Left ventricle myocardium inferior (tissue), 1 donor: ENCODE measurements around the gene THUMPD2. TPM values are rescaled to one million over a fixed set of nuclear protein-coding genes. Genes with fewer than 3 reads are reported as not detected.

Experiments used
- DNase-seq: peaks from one replicate; pipeline ENCODE4 v3.0.0-alpha.2; 2020
- H3K27ac ChIP-seq: fragments of 200-600 bp; replicated peaks from 2 replicates; pipeline ENCODE4 v1.8.0; 2021
- H3K27me3 ChIP-seq: fragments of 200-600 bp; 2 replicates; pipeline ENCODE4 v1.8.0; 2021; ENCODE audit warnings: low read depth
- H3K36me3 ChIP-seq: fragments of 200-600 bp; 2 replicates; pipeline ENCODE4 v1.8.0; 2021
- H3K4me1 ChIP-seq: fragments of 200-600 bp; 2 replicates; pipeline ENCODE4 v1.8.0; 2021
- H3K4me3 ChIP-seq: fragments of 200-600 bp; 2 replicates; pipeline ENCODE4 v1.8.0; 2021; ENCODE audit warnings: mild to moderate bottlenecking, moderate library complexity
- H3K9me3 ChIP-seq: fragments of 200-600 bp; replicated peaks from 2 replicates; pipeline ENCODE4 v1.8.0; 2021
- intact Hi-C: fragments of 100-400 bp; cut with micrococcal nuclease; formaldehyde crosslinking; loops from one replicate; pipeline ENCODE4 v1.11.0; 2022
- long read RNA-seq: library from polyadenylated mRNA; unstranded; transcript quantifications from one replicate; pipeline ENCODE4 v2.0.0, GENCODE V29; 2021
- total RNA-seq: library from RNA; stranded (reverse); fragmentation: NEBNext Ultra II Directional; extraction: Animal tissue kit (Norgen Biotek cat#: 25700); gene quantifications from one replicate; pipeline ENCODE4 v1.2.1, GENCODE V29; 2021
- TF ChIP-seq, protein P1 (sequence below): fragments of 200-600 bp; IDR thresholded peaks from 2 replicates; pipeline ENCODE4 v1.8.0; 2021; ENCODE audit warnings: antibody characterized with exemption, mild to moderate bottlenecking, borderline replicate concordance
- donor health status: DM: no; HTN: yes; CAD: no; lungs with severe emphysema.

The THUMPD2 gene, protein sequence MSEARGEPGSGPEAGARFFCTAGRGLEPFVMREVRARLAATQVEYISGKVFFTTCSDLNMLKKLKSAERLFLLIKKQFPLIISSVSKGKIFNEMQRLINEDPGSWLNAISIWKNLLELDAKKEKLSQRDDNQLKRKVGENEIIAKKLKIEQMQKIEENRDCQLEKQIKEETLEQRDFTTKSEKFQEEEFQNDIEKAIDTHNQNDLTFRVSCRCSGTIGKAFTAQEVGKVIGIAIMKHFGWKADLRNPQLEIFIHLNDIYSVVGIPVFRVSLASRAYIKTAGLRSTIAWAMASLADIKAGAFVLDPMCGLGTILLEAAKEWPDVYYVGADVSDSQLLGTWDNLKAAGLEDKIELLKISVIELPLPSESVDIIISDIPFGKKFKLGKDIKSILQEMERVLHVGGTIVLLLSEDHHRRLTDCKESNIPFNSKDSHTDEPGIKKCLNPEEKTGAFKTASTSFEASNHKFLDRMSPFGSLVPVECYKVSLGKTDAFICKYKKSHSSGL
- 5.9 TPM for total RNA-seq
- long read RNA-seq, transcript THUMPD2-204 (10 exons, 1,970 nt): major isoform, 9 of 11 reads
- long read RNA-seq, partial matches to known transcripts: 0 of 11 reads
- long read RNA-seq, other reads (novel, unspliced or antisense): 2 of 11 reads

DNA sequence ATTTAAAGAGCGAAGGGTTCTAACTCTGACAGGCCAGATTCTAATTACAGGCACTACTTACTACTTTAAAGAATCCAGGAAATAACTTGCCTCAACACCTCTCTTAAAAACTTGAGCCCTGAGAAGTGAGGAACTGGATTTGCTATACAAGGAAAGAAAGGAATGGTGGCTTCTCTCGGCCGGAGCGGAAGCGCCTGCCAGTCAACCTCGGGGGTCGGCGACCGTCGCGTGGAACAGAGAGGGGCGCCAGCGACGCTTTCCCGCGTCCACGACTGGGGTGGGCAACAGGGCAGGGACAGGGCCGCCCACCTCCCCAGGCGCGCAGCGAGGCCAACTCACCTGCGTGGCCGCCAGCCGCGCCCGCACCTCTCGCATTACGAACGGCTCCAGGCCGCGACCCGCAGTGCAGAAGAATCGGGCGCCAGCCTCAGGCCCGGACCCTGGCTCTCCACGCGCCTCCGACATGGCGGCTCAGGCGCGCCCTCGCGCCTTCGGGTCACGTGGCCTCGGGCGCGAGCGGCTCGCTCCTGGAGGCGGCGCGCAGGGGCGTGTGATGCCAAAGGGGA is at the start of gene THUMPD2:
Gene THUMPD2, minus strand, starts transcription at position 484 of the 566 bp plus-strand sequence. Its CDS starts 19 bp downstream, at position 465.
- H3K4me3 ChIP-seq: peak within 1 kb of the TSS; percentile 99
- peak within 1 kb of the TSS; percentile 90 for H3K27ac ChIP-seq
- H3K4me1 ChIP-seq: peaks cover 47% of the 10 kb centered on the region
- DNase-seq: peak; percentile 72
- H3K9me3 ChIP-seq: no peaks in the 10 kb centered on the region
- TF ChIP-seq, protein P1, sequence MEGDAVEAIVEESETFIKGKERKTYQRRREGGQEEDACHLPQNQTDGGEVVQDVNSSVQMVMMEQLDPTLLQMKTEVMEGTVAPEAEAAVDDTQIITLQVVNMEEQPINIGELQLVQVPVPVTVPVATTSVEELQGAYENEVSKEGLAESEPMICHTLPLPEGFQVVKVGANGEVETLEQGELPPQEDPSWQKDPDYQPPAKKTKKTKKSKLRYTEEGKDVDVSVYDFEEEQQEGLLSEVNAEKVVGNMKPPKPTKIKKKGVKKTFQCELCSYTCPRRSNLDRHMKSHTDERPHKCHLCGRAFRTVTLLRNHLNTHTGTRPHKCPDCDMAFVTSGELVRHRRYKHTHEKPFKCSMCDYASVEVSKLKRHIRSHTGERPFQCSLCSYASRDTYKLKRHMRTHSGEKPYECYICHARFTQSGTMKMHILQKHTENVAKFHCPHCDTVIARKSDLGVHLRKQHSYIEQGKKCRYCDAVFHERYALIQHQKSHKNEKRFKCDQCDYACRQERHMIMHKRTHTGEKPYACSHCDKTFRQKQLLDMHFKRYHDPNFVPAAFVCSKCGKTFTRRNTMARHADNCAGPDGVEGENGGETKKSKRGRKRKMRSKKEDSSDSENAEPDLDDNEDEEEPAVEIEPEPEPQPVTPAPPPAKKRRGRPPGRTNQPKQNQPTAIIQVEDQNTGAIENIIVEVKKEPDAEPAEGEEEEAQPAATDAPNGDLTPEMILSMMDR: no peak
- intact Hi-C loops: no loop called here
- no peaks in the 10 kb centered on the region for H3K36me3 ChIP-seq
- no peaks in the 10 kb centered on the region for H3K27me3 ChIP-seq

DNA sequence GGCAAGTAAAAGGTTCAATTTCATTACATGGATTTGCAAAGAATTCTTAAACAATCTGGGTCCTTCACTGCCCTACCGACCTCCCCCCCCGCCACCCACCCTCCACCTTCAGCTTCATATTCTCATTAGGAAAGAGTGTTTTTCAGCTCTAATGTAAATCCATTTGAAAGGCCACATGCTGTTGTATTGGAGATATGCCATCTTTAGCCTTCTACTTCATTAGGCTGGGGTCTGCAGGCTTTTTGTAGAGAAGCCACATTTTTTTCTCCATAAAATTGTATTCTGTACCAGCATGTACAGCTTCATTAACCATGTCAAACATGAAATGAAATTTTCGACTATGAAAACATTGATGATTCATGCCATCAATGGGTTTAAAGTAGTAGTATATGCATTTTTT is 42.8 kb upstream of the THUMPD2 start:
- TF ChIP-seq, protein P1: no peak
- no peak for DNase-seq
- intact Hi-C loops: no loop called here

DNA sequence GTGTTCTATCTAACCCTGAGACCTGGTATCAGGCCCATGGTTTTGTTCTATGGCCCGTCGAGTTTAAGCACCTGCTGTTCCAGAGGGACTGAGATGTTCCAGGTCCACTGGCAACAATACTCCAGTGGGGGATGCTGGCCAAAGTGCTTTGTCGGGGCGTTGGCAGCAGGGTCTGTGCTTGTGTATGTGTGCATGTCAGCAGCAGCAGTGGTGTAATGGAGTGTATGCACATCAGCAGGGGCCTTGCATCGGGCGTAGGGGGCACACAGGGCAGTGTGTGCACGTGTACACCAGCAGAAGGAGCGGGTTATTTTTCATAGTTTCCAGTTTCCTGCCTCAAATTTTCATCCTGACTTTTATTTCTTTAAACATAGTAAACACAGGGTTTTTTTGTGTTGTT is 37.8 kb upstream of the THUMPD2 start:
- no peak for DNase-seq
- Histone ChIP-seq H3K4me3 (no peak overlapping the region), H3K36me3 (no peaks in the 10 kb centered on the region), H3K4me1 (no peaks in the 10 kb centered on the region), H3K27ac (no peak overlapping the region), H3K9me3 (peaks cover under 1% of the 10 kb centered on the region), H3K27me3 (peaks cover 4% of the 10 kb centered on the region)
- intact Hi-C loops: no loop called here
- TF ChIP-seq, protein P1: no peak

More for the DNA sequence above, 42.8 kb upstream of the THUMPD2 start:
- Histone ChIP-seq H3K9me3 (no peaks in the 10 kb centered on the region), H3K36me3 (no peaks in the 10 kb centered on the region), H3K4me1 (no peaks in the 10 kb centered on the region), H3K4me3 (no peak overlapping the region), H3K27me3 (no peaks in the 10 kb centered on the region), H3K27ac (no peak overlapping the region)

DNA sequence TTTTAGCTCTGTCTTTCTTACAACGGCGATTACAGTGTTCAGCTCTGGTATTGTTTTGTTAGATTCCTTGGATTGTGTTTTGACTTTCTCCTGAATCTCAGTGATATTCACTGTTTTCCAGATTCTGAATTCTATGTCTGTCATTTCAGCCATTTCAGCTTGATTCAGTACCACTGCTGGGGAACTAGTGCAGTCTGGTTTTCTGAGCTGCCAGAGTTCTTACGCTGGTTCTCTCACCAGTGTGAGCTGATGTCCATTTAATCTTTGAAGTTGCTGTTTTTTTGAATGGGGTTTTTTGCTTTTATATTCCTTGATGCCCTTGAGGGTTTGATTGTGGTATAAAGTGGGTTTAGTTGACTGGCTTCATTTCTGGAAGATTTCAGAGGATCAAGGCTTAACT is 37.4 kb upstream of the THUMPD2 start:
- Histone ChIP-seq H3K27ac (no peak overlapping the region), H3K4me1 (no peaks in the 10 kb centered on the region), H3K4me3 (no peak overlapping the region), H3K36me3 (no peaks in the 10 kb centered on the region), H3K27me3 (peaks cover 4% of the 10 kb centered on the region), H3K9me3 (peaks cover 4% of the 10 kb centered on the region)
- TF ChIP-seq, protein P1: no peak
- intact Hi-C loops: no loop called here
- no peak for DNase-seq

DNA sequence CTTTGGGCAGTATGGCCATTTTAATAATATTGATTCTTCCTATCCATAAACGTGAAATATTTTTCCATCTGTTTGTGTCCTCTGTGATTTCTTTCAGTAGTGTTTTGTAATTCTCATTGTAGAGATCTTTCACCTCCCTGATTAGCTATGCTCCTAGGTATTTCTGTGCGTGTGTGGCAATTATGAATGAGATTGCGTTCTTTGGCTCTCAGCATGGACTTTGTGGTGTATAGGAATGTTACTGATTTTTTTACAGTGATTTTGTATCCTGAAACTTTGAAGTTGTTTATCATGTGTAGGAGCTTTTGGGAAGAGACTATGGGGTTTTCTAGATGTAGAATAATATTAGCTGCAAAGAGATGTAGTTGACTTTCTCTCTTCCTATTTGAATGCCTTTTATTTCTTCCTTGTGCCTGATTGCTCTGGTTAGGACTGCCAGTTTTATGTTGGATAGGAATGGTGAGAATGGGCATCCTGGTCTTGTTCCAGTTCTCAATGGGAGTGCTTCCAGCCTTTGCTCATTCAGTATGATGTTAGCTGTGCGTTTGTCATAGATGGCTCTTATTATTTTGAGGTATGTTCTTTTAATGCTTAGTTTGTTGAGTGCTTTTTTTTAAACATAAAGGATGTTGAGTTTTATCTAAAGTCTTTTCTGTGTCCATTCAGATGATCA is 27.0 kb upstream of the THUMPD2 start:
- Histone ChIP-seq H3K36me3 (no peaks in the 10 kb centered on the region), H3K27me3 (no peaks in the 10 kb centered on the region), H3K27ac (peak overlapping the region; percentile 30), H3K4me1 (peaks cover 4% of the 10 kb centered on the region), H3K9me3 (peaks cover 46% of the 10 kb centered on the region), H3K4me3 (no peak overlapping the region)
- TF ChIP-seq, protein P1: no peak
- intact Hi-C loops: no loop called here
- DNase-seq: no peak
